T-helper 17 cell (primary cell): ENCODE data around the gene MRC2. TPM values are rescaled to one million over a fixed set of nuclear protein-coding genes. Genes with fewer than 3 reads are reported as not detected.

Experiments used
- ATAC-seq: fragments of 150-1000 bp; cut with Tn5 transposase; 2 replicates; pipeline ENCODE4 v1.10.0; 2021; ENCODE audit warnings: mild to moderate bottlenecking, moderate library complexity
- DNase-seq, 3 donors: peaks; one replicate each; pipeline versions ENCODE4 v3.0.0 to v3.0.0-alpha.2; 2020 to 2021
- H3K9me3 ChIP-seq: one replicate; pipeline ENCODE4 v1.7.0; 2013; ENCODE audit warnings: low read length, mild to moderate bottlenecking; ENCODE audit not compliant: control insufficient read depth, poor library complexity, severe bottlenecking
- H3K27ac Mint-ChIP-seq: one replicate; pipeline ENCODE4 v1.8.0; 2022; ENCODE audit warnings: mild to moderate bottlenecking, moderate library complexity, mixed read lengths
- H3K27me3 Mint-ChIP-seq: one replicate; pipeline ENCODE4 v1.8.0; 2022; ENCODE audit warnings: mixed read lengths
- H3K36me3 Mint-ChIP-seq: one replicate; pipeline ENCODE4 v1.8.0; 2022; ENCODE audit warnings: low read depth, mixed read lengths
- H3K4me1 Mint-ChIP-seq: one replicate; pipeline ENCODE4 v1.8.0; 2022; ENCODE audit warnings: mild to moderate bottlenecking, mixed read lengths
- H3K4me3 Mint-ChIP-seq: one replicate; pipeline ENCODE4 v1.8.0; 2022; ENCODE audit warnings: mild to moderate bottlenecking, moderate library complexity, mixed read lengths
- total RNA-seq, 4 donors: library from RNA in 2 of 4; stranded (reverse) in 2 of 4; gene quantifications; one replicate each; pipeline ENCODE4 v1.2.3 and lab custom pipeline; 2022 to 2026

Gene MRC2
- total RNA-seq, 2 donors from 2014 or later, result 4.3 to 4.4 TPM

GRCh38 chr17:62715882-62716390 is 88.5 kb downstream of the MRC2 start:
- no peaks in the 10 kb centered on the region for H3K9me3 ChIP-seq
- H3K4me3 Mint-ChIP-seq, result no peak overlapping the region
- no peak overlapping the region for H3K27ac Mint-ChIP-seq
- H3K27me3 Mint-ChIP-seq, result no peaks in the 10 kb centered on the region
- peaks cover 21% of the 10 kb centered on the region for H3K4me1 Mint-ChIP-seq
- ATAC-seq, result no peak
- H3K36me3 Mint-ChIP-seq, result peaks cover 5% of the 10 kb centered on the region
- DNase-seq, result no peak

- peaks cover 21% of the 10 kb centered on the region for H3K4me1 Mint-ChIP-seq
- no peak for ATAC-seq
- no peak for DNase-seq
- no peak overlapping the region for H3K4me3 Mint-ChIP-seq
- no peaks in the 10 kb centered on the region for H3K27me3 Mint-ChIP-seq
- no peaks in the 10 kb centered on the region for H3K9me3 ChIP-seq
- no peak overlapping the region for H3K27ac Mint-ChIP-seq
- peaks cover 5% of the 10 kb centered on the region for H3K36me3 Mint-ChIP-seq
Observed at GRCh38 chr17:62716834-62717588, 89.5 kb downstream of the MRC2 start.

- Mint-ChIP-seq H3K36me3 (peaks cover 5% of the 10 kb centered on the region), H3K27ac (no peak overlapping the region), H3K4me3 (no peak overlapping the region), H3K27me3 (no peaks in the 10 kb centered on the region), H3K4me1 (peaks cover 21% of the 10 kb centered on the region)
- H3K9me3 ChIP-seq, result no peaks in the 10 kb centered on the region
- ATAC-seq (no peak), DNase-seq (no peak)
Observed at GRCh38 chr17:62717589-62717855, 90.1 kb downstream of the MRC2 start.

GRCh38 chr17:62717889-62718288 is 90.4 kb downstream of the MRC2 start:
- H3K4me1 Mint-ChIP-seq, result peaks cover 21% of the 10 kb centered on the region
- DNase-seq, result no peak
- no peak overlapping the region for H3K4me3 Mint-ChIP-seq
- peaks cover 5% of the 10 kb centered on the region for H3K36me3 Mint-ChIP-seq
- H3K9me3 ChIP-seq, result no peaks in the 10 kb centered on the region
- H3K27ac Mint-ChIP-seq, result no peak overlapping the region
- no peaks in the 10 kb centered on the region for H3K27me3 Mint-ChIP-seq
- ATAC-seq, result no peak

- Mint-ChIP-seq H3K36me3 (peaks cover 5% of the 10 kb centered on the region), H3K27me3 (no peaks in the 10 kb centered on the region), H3K27ac (peak overlapping the region; percentile 47), H3K4me1 (peaks cover 23% of the 10 kb centered on the region), H3K4me3 (no peak overlapping the region)
- ATAC-seq, result no peak
- DNase-seq, result no peak
- no peaks in the 10 kb centered on the region for H3K9me3 ChIP-seq
Observed at GRCh38 chr17:62718429-62718828, 91.0 kb downstream of the MRC2 start.

GRCh38 chr17:62719586-62719985 is 92.1 kb downstream of the MRC2 start:
- H3K27ac Mint-ChIP-seq, result peak overlapping the region; percentile 47
- no peaks in the 10 kb centered on the region for H3K27me3 Mint-ChIP-seq
- peaks cover 5% of the 10 kb centered on the region for H3K36me3 Mint-ChIP-seq
- ATAC-seq, result no peak
- H3K9me3 ChIP-seq, result no peaks in the 10 kb centered on the region
- peaks cover 34% of the 10 kb centered on the region for H3K4me1 Mint-ChIP-seq
- DNase-seq, result no peak
- no peak overlapping the region for H3K4me3 Mint-ChIP-seq

DNA sequence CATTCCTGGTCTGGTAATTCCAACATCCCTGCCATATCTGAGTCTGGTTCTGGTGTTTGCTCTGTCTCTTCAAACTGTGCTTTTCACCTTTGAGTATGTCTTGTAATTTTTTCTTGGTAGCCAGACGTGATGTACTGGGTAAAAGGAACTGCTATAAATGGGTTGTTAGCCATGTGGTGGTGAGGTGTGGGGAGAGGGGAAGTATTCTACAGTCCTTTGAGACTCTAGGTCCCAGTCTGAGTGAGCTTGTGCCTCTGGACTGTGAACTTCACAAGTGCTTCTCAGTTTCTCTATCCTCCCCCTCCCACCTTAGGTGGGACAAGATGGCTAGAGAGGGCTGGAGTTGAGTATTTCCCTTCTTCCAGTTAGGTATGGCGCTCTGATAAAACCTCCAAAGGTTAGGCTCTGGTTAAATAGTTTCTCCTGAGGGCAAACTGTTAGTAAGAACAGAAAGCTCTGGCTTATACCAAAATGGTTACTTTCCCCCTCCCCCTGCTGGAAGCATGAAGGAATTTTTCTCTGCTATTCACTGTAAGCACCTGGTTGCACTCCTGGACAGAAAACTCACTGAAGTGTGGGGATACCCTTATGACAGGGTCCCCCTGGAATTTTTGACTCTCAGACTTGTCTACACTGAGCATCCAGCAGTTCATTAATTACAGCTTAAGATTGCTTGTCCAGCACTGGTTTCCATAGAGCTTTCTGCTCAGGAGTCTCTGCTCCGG is 92.8 kb downstream of the MRC2 start:
- no peak for ATAC-seq
- H3K4me1 Mint-ChIP-seq, result peaks cover 39% of the 10 kb centered on the region
- H3K4me3 Mint-ChIP-seq, result no peak overlapping the region
- H3K27me3 Mint-ChIP-seq, result no peaks in the 10 kb centered on the region
- DNase-seq, result no peak
- H3K27ac Mint-ChIP-seq, result peak overlapping the region; percentile 65
- peaks cover 5% of the 10 kb centered on the region for H3K36me3 Mint-ChIP-seq
- no peaks in the 10 kb centered on the region for H3K9me3 ChIP-seq

GRCh38 chr17:62722625-62723024 is 95.2 kb downstream of the MRC2 start:
- H3K27me3 Mint-ChIP-seq, result no peaks in the 10 kb centered on the region
- peak overlapping the region; percentile 99 for H3K27ac Mint-ChIP-seq
- no peak overlapping the region for H3K4me3 Mint-ChIP-seq
- H3K36me3 Mint-ChIP-seq, result peaks cover 7% of the 10 kb centered on the region
- no peak for ATAC-seq
- no peaks in the 10 kb centered on the region for H3K9me3 ChIP-seq
- no peak for DNase-seq
- H3K4me1 Mint-ChIP-seq, result peaks cover 45% of the 10 kb centered on the region

- Mint-ChIP-seq H3K4me1 (peaks cover 37% of the 10 kb centered on the region), H3K27me3 (no peaks in the 10 kb centered on the region), H3K4me3 (peak overlapping the region; percentile 88), H3K36me3 (peaks cover 5% of the 10 kb centered on the region), H3K27ac (peak overlapping the region; percentile 99)
- H3K9me3 ChIP-seq, result no peaks in the 10 kb centered on the region
- ATAC-seq (no peak), DNase-seq (no peak)
Observed at GRCh38 chr17:62723842-62724241, 96.4 kb downstream of the MRC2 start.

- H3K27me3 Mint-ChIP-seq, result no peaks in the 10 kb centered on the region
Observed at GRCh38 chr17:62724398-62725146, 97.1 kb downstream of the MRC2 start.

GRCh38 chr17:62725791-62726249 is 98.3 kb downstream of the MRC2 start:
- no peak overlapping the region for H3K4me3 Mint-ChIP-seq
- DNase-seq (no peak), ATAC-seq (no peak)
- H3K36me3 Mint-ChIP-seq, result peaks cover 2% of the 10 kb centered on the region
- peak overlapping the region; percentile 99 for H3K27ac Mint-ChIP-seq
- no peaks in the 10 kb centered on the region for H3K27me3 Mint-ChIP-seq
- H3K9me3 ChIP-seq, result no peaks in the 10 kb centered on the region
- H3K4me1 Mint-ChIP-seq, result peaks cover 27% of the 10 kb centered on the region

More at GRCh38 chr17:62724398-62725146, 97.1 kb downstream of the MRC2 start:
- peak overlapping the region; percentile 85 for H3K4me3 Mint-ChIP-seq
- peaks cover 33% of the 10 kb centered on the region for H3K4me1 Mint-ChIP-seq
- ATAC-seq (peak; percentile 94), DNase-seq (peak; percentile 39 to 53 (median 47))
- H3K27ac Mint-ChIP-seq, result peak overlapping the region; percentile 99
- peaks cover 5% of the 10 kb centered on the region for H3K36me3 Mint-ChIP-seq
- no peaks in the 10 kb centered on the region for H3K9me3 ChIP-seq

- H3K27me3 Mint-ChIP-seq, result peaks cover 5% of the 10 kb centered on the region
- ATAC-seq, result no peak
Observed at GRCh38 chr17:62727916-62728672, 100.6 kb downstream of the MRC2 start.

More at GRCh38 chr17:62727916-62728672, 100.6 kb downstream of the MRC2 start:
- Mint-ChIP-seq H3K4me1 (peaks cover 25% of the 10 kb centered on the region), H3K4me3 (no peak overlapping the region), H3K27ac (peak overlapping the region; percentile 41), H3K36me3 (peaks cover 2% of the 10 kb centered on the region)
- no peaks in the 10 kb centered on the region for H3K9me3 ChIP-seq
- DNase-seq, result no peak
